Ascending aorta (tissue), 2 donors: ENCODE data around the gene PRR12. TPM values are rescaled to one million over a fixed set of nuclear protein-coding genes. Genes with fewer than 3 reads are reported as not detected.
A peak's percentile ranks its signal among the peaks of the same experiment; 100 is the strongest.

Experiments
- DNase-seq, 2 donors: peaks; one replicate each; pipeline ENCODE4 v3.0.0-alpha.2; 2019; ENCODE audit warnings: low spot score in 2 of 2
- H3K27ac ChIP-seq, 2 donors: fragments of 200-600 bp; sonication (generic); one replicate each; pipeline ENCODE4 v1.5.1; 2016 to 2017; ENCODE audit warnings: mild to moderate bottlenecking in 1 of 2
- H3K27me3 ChIP-seq: fragments of 200-600 bp; sonication (generic); one replicate; pipeline ENCODE4 v1.5.1; 2017
- H3K36me3 ChIP-seq, 2 donors: fragments of 200-600 bp; sonication (generic); one replicate each; pipeline ENCODE4 v1.5.1; 2016
- H3K4me1 ChIP-seq, 2 donors: fragments of 200-600 bp; sonication (generic); one replicate each; pipeline ENCODE4 v1.5.1; 2016 to 2017; ENCODE audit warnings: mild to moderate bottlenecking in 1 of 2
- H3K4me3 ChIP-seq, 2 donors: fragments of 200-600 bp; sonication (generic); one replicate each; pipeline ENCODE4 v1.5.1; 2016 to 2017; ENCODE audit warnings: mild to moderate bottlenecking in 1 of 2
- H3K9me3 ChIP-seq, 2 donors: fragments of 200-600 bp; sonication (generic); one replicate each; pipeline ENCODE4 v1.5.1; 2016
- intact Hi-C: fragments of 100-400 bp; cut with DNase I; formaldehyde crosslinking; loops from one replicate; pipeline ENCODE4 v1.15.1; 2023
- total RNA-seq: library from RNA; depleted of rRNA; stranded (reverse); fragments of >200 nt; gene quantifications from one replicate; pipeline ENCODE4 v1.1.0, GENCODE V29; 2016
- TF ChIP-seq, protein P1 (sequence below), 3 experiments: fragments of 200-600 bp in 2 of 3; fragments of 450-650 bp in 1 of 3; sonication (generic) in 2 of 3; IDR thresholded peaks; one replicate each; pipeline ENCODE4 v1.5.1; 2016 to 2019; ENCODE audit warnings: antibody characterized with exemption in 3 of 3, mild to moderate bottlenecking in 1 of 3, moderate library complexity in 1 of 3

Gene PRR12
- total RNA-seq, 1 donor from 2014 or later = 23.6 TPM

DNA sequence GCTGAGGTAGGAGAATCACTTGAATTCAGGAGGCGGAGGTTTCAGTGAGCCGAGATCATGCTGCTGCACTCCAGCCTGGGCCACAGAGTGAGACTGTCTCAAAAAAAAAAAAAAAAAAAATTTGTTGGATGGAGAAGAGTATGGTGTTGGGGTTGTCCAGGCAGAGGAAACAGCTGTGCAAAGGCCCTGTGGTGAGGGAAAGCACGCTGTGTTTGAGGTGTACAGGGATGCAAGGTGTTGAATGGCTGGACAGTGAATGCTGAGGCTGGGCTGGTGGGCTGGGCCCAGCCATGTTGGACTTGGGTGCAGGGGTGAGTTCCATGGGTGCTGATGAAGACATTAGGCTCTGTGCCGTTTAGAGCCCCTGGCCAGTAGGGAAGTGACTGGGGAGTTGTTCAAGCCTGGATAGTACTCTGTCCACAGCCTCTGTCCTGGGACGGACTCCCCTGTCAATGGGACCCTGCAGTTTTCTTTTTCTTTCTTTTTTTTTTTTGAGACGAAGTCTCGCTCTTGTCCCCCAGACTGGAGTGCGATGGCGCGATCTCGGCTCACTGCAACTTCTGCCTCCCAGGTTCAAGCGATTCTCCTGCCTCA, 18.6 kb downstream of the PRR12 start:
- TF ChIP-seq, protein P1, sequence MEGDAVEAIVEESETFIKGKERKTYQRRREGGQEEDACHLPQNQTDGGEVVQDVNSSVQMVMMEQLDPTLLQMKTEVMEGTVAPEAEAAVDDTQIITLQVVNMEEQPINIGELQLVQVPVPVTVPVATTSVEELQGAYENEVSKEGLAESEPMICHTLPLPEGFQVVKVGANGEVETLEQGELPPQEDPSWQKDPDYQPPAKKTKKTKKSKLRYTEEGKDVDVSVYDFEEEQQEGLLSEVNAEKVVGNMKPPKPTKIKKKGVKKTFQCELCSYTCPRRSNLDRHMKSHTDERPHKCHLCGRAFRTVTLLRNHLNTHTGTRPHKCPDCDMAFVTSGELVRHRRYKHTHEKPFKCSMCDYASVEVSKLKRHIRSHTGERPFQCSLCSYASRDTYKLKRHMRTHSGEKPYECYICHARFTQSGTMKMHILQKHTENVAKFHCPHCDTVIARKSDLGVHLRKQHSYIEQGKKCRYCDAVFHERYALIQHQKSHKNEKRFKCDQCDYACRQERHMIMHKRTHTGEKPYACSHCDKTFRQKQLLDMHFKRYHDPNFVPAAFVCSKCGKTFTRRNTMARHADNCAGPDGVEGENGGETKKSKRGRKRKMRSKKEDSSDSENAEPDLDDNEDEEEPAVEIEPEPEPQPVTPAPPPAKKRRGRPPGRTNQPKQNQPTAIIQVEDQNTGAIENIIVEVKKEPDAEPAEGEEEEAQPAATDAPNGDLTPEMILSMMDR (IDR thresholded peaks at IDR 0.05) = no peak
- intact Hi-C loops = no loop called here
- no peaks in the 10 kb centered on the region for H3K9me3 ChIP-seq
- DNase-seq = no peak
- H3K27me3 ChIP-seq = no peaks in the 10 kb centered on the region
- peaks cover 41 to 53% of the 10 kb centered on the region in 2 donors for H3K36me3 ChIP-seq
- no peaks in the 10 kb centered on the region for H3K4me1 ChIP-seq
- H3K27ac ChIP-seq = no peak overlapping the region
- no peak overlapping the region for H3K4me3 ChIP-seq

DNA sequence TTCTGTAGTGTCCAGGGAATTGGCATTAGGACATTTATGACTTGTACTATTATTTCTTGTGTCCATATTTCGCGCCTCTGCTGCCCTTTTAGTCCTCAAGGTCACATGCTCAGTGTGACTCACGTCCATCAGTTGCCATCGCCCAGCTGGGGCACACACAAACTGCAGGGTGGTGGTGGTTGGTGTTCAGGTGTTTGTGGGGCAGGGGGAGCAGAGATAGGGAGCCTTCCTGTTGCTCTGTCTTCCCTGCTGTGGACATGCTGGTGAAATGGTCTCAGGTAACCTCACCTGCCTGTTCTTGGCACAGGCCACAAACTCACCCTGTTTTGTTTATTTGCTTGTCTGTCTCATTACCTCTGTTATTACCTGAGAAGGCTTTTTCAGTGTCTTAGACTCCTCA, 22.4 kb downstream of the PRR12 start:
- TF ChIP-seq, protein P1 (IDR thresholded peaks at IDR 0.05) = no peak

DNA sequence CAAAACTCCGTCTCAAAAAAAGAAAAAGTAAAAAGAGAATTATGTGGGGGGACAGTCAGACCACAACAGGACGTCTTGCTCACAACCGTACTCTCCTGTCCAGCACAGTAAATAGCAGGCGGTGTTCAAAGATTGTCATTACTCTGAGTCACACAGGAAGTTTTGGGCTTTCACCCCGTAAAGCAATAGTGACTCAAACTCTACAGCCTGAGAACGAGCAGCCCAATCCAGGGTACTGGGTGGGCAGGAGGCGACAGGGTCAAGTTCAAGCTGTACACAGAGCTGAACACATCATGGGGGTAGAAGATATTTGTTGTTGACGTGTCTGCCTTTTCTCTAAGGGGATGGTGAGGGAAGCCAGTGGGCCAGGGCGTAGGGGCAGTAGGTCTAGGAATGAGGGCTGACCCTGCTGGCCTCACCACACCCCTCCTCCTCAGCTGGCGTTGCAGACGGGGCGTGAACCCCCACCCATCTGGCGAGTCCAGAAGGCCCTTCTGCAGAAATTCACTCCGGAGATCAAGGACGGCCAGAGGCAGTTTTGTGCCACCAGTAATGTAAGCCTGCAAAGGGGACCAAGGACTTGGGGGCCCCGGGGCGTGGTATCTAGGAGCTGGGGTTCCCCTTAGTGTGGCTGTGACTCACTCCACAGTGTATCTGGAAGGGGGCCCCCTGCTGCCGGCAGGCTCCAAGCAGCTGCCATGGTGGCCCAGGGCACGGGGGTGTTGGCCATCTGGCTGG, 23.3 kb downstream of the PRR12 start:
- no peaks in the 10 kb centered on the region for H3K9me3 ChIP-seq
- H3K27me3 ChIP-seq = no peaks in the 10 kb centered on the region
- H3K4me1 ChIP-seq = no peaks in the 10 kb centered on the region
- H3K4me3 ChIP-seq = no peak overlapping the region
- DNase-seq = no peak
- TF ChIP-seq, protein P1 (IDR thresholded peaks at IDR 0.05) = no peak
- intact Hi-C loops = no loop called here
- H3K27ac ChIP-seq = peak overlapping the region in 1 of 2 donors; percentile 26
- H3K36me3 ChIP-seq = peaks cover 52 to 55% of the 10 kb centered on the region in 2 donors

More for the DNA sequence above, 22.4 kb downstream of the PRR12 start:
- H3K27ac ChIP-seq = peak overlapping the region in 1 of 2 donors; percentile 26
- H3K36me3 ChIP-seq = peaks cover 53 to 55% of the 10 kb centered on the region in 2 donors
- H3K4me3 ChIP-seq = no peak overlapping the region
- H3K4me1 ChIP-seq = no peaks in the 10 kb centered on the region
- H3K9me3 ChIP-seq = no peaks in the 10 kb centered on the region
- intact Hi-C loops = no loop called here
- H3K27me3 ChIP-seq = no peaks in the 10 kb centered on the region
- no peak for DNase-seq

DNA sequence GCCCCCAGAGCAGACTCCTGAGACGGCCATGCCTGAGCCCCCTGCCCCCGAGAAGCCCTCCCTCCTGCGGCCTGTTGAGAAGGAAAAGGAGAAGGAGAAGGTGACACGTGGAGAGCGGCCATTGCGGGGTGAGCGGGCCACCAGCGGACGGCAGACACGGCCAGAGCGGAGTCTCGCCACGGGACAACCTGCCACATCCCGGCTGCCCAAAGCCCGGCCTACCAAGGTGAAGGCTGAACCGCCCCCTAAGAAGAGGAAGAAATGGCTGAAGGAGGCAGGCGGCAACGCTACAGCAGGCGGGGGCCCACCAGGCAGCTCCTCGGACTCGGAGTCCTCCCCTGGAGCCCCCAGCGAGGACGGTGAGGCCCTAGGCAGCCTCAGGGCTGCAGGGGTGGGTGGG, 24.9 kb downstream of the PRR12 start:
- Histone ChIP-seq H3K27ac (no peak overlapping the region), H3K4me3 (no peak overlapping the region), H3K36me3 (peaks cover 53 to 56% of the 10 kb centered on the region in 2 donors), H3K9me3 (no peaks in the 10 kb centered on the region), H3K4me1 (no peaks in the 10 kb centered on the region), H3K27me3 (no peaks in the 10 kb centered on the region)
- DNase-seq = no peak
- intact Hi-C loops = no loop called here
- TF ChIP-seq, protein P1 (IDR thresholded peaks at IDR 0.05) = no peak

DNA sequence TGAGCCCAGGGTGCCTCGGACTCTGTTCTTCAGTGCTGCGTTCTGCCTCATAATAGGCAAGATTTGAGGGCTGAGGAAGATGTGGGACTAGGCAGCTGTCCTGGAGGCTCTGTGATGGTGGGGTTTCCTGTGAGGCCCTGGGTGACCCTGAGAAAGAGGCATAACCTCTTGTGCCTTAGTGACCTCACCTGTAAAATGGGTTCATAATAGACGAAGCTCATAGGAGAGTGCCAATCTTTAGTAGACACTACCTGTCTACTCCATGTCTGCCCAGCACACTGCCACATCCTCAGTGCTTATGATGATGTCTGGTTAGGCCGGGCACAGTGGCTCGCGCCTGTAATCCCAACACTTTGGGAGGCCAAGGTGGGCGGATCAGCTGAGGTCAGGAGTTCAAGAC, 25.6 kb downstream of the PRR12 start:
- TF ChIP-seq, protein P1 (IDR thresholded peaks at IDR 0.05) = no peak
- no peaks in the 10 kb centered on the region for H3K9me3 ChIP-seq
- peaks cover 48 to 56% of the 10 kb centered on the region in 2 donors for H3K36me3 ChIP-seq
- no peak overlapping the region for H3K4me3 ChIP-seq
- no peak overlapping the region for H3K27ac ChIP-seq
- no peaks in the 10 kb centered on the region for H3K4me1 ChIP-seq
- DNase-seq = no peak
- intact Hi-C loops = no loop called here
- H3K27me3 ChIP-seq = no peaks in the 10 kb centered on the region
